H9 (cell line): ENCODE results near the gene ZNF831. TPM values are rescaled to one million over a fixed set of nuclear protein-coding genes. Genes with fewer than 3 reads are reported as not detected.

Experiments used
- DNase-seq: peaks from one replicate; pipeline ENCODE4 v3.0.0-alpha.2; 2017
- H2AFZ ChIP-seq: one replicate; pipeline ENCODE4 v1.6.1; 2013; ENCODE audit warnings: mild to moderate bottlenecking, low read length, control low read depth, moderate library complexity
- H2AK5ac ChIP-seq: 2 replicates; pipeline ENCODE4 v1.6.1; 2013; ENCODE audit warnings: low read length, control low read depth, mixed read lengths; ENCODE audit not compliant: insufficient read length
- H2BK120ac ChIP-seq: one replicate; pipeline ENCODE4 v1.6.1; 2013; ENCODE audit warnings: low read depth, mild to moderate bottlenecking, low read length, control low read depth, inconsistent platforms; ENCODE audit not compliant: poor library complexity, severe bottlenecking
- H2BK12ac ChIP-seq: 2 replicates; pipeline ENCODE4 v1.6.1; 2013; ENCODE audit warnings: low read length, control low read depth, mixed read lengths, low read depth; ENCODE audit not compliant: insufficient read length
- H2BK15ac ChIP-seq: 2 replicates; pipeline ENCODE4 v1.6.1; 2013; ENCODE audit warnings: low read depth, low read length, control low read depth
- H2BK20ac ChIP-seq: one replicate; pipeline ENCODE4 v1.6.1; 2013; ENCODE audit warnings: low read depth, mild to moderate bottlenecking, low read length, control low read depth, inconsistent platforms; ENCODE audit not compliant: poor library complexity, severe bottlenecking
- H2BK5ac ChIP-seq: 2 replicates; pipeline ENCODE4 v1.6.1; 2013; ENCODE audit warnings: low read length, control low read depth, mixed read lengths; ENCODE audit not compliant: insufficient read length
- H3K14ac ChIP-seq: 2 replicates; pipeline ENCODE4 v1.6.1; 2013; ENCODE audit warnings: low read length, control low read depth; ENCODE audit not compliant: insufficient read depth
- H3K18ac ChIP-seq: 2 replicates; pipeline ENCODE4 v1.6.1; 2013; ENCODE audit warnings: low read depth, mild to moderate bottlenecking, mixed read lengths, low read length, control low read depth; ENCODE audit not compliant: insufficient read length
- H3K23ac ChIP-seq: 2 replicates; pipeline ENCODE4 v1.6.1; 2013; ENCODE audit warnings: low read length, control low read depth, mixed read lengths, low read depth; ENCODE audit not compliant: insufficient read length
- H3K23me2 ChIP-seq: 2 replicates; pipeline ENCODE4 v1.6.1; 2013; ENCODE audit warnings: low read depth, mild to moderate bottlenecking, mixed read lengths, low read length, control low read depth; ENCODE audit not compliant: insufficient read length, poor library complexity, severe bottlenecking
- H3K27ac ChIP-seq: 2 replicates; pipeline ENCODE4 v1.5.1; 2013; ENCODE audit warnings: low read length, control low read depth, mixed read lengths, low read depth; ENCODE audit not compliant: insufficient read length
- H3K27me3 ChIP-seq: 2 replicates; pipeline ENCODE4 v1.6.1; 2013; ENCODE audit warnings: low read length, control low read depth, inconsistent platforms; ENCODE audit not compliant: insufficient read depth
- H3K4ac ChIP-seq: 2 replicates; pipeline ENCODE4 v1.6.1; 2013; ENCODE audit warnings: low read depth, mild to moderate bottlenecking, control low read depth, inconsistent platforms, low read length, moderate library complexity
- H3K4me1 ChIP-seq: 2 replicates; pipeline ENCODE4 v1.6.1; 2013; ENCODE audit warnings: low read length, control low read depth, inconsistent platforms; ENCODE audit not compliant: insufficient read depth
- H3K4me2 ChIP-seq: 2 replicates; pipeline ENCODE4 v1.6.1; 2013; ENCODE audit warnings: low read length, control low read depth, mixed read lengths; ENCODE audit not compliant: insufficient read length, insufficient read depth
- H3K56ac ChIP-seq: 2 replicates; pipeline ENCODE4 v1.6.1; 2013; ENCODE audit warnings: low read depth, mild to moderate bottlenecking, mixed read lengths, low read length, control low read depth; ENCODE audit not compliant: insufficient read length
- H3K79me1 ChIP-seq: 2 replicates; pipeline ENCODE4 v1.6.1; 2013; ENCODE audit warnings: low read depth, mild to moderate bottlenecking, moderate library complexity, low read length, control low read depth, inconsistent platforms; ENCODE audit not compliant: insufficient read depth, poor library complexity, severe bottlenecking
- H3K79me2 ChIP-seq: 2 replicates; pipeline ENCODE4 v1.6.1; 2013; ENCODE audit warnings: low read length, control low read depth, inconsistent platforms; ENCODE audit not compliant: insufficient read depth
- H3K9ac ChIP-seq: 2 replicates; pipeline ENCODE4 v1.6.1; 2013; ENCODE audit warnings: low read length, control low read depth, mixed read lengths; ENCODE audit not compliant: insufficient read length; ENCODE audit errors: extremely low read depth
- H3K9me3 ChIP-seq: one replicate; pipeline ENCODE4 v1.6.1; 2013; ENCODE audit warnings: low read depth, low read length, inconsistent platforms; ENCODE audit not compliant: control insufficient read depth
- H3T11ph ChIP-seq: one replicate; pipeline ENCODE4 v1.6.1; 2013; ENCODE audit warnings: mild to moderate bottlenecking, low read length, control low read depth, inconsistent platforms
- H4K20me1 ChIP-seq: one replicate; pipeline ENCODE4 v1.6.1; 2013; ENCODE audit not compliant: control insufficient read depth, insufficient read length, insufficient read depth
- H4K5ac ChIP-seq: 2 replicates; pipeline ENCODE4 v1.6.1; 2013; ENCODE audit warnings: low read depth, mild to moderate bottlenecking, mixed read lengths, low read length, control low read depth; ENCODE audit not compliant: insufficient read length
- H4K8ac ChIP-seq: replicated peaks from 2 replicates; pipeline ENCODE4 v1.6.1; 2013; ENCODE audit warnings: low read length, control low read depth, mixed read lengths, low read depth; ENCODE audit not compliant: insufficient read length
- H4K91ac ChIP-seq: 2 replicates; pipeline ENCODE4 v1.6.1; 2013; ENCODE audit warnings: low read depth, mild to moderate bottlenecking, moderate library complexity, mixed read lengths, low read length, control low read depth; ENCODE audit not compliant: insufficient read length
- H3K27ac Mint-ChIP-seq, 3 experiments: 2 replicates in 2 of 3; 3 replicates in 1 of 3; pipeline ENCODE4 v1.8.0; 2020 to 2021; ENCODE audit warnings: mixed read lengths in 3 of 3, mild to moderate bottlenecking in 1 of 3, moderate library complexity in 1 of 3
- H3K27me3 Mint-ChIP-seq: 2 replicates; pipeline ENCODE4 v1.8.0; 2021; ENCODE audit warnings: low read depth, mild to moderate bottlenecking, moderate library complexity, mixed read lengths
- H3K36me3 Mint-ChIP-seq, 3 experiments: 2 replicates in 2 of 3; 3 replicates in 1 of 3; pipeline ENCODE4 v1.8.0; 2020 to 2021; ENCODE audit warnings: low read depth in 3 of 3, mixed read lengths in 3 of 3; ENCODE audit not compliant: insufficient read depth in 1 of 3
- H3K4me1 Mint-ChIP-seq, 2 experiments: 2 replicates each; pipeline ENCODE4 v1.8.0; 2020; ENCODE audit warnings: mixed read lengths in 2 of 2
- H3K4me3 Mint-ChIP-seq, 2 experiments: 2 replicates in 1 of 2; 3 replicates in 1 of 2; pipeline ENCODE4 v1.8.0; 2020 to 2021; ENCODE audit warnings: mild to moderate bottlenecking in 2 of 2, mixed read lengths in 2 of 2, moderate library complexity in 1 of 2
- H3K9me3 Mint-ChIP-seq, 2 experiments: 2 replicates in 1 of 2; 3 replicates in 1 of 2; pipeline ENCODE4 v1.8.0; 2020; ENCODE audit warnings: mild to moderate bottlenecking in 2 of 2, mixed read lengths in 2 of 2, moderate library complexity in 1 of 2
- CTCF ChIP-seq: fragments of 200-600 bp; sonication (generic); conservative IDR thresholded peaks from 3 replicates; pipeline ENCODE4 v1.8.0; 2021; ENCODE audit warnings: antibody characterized with exemption, mild to moderate bottlenecking
- WGBS: extraction: QIAGEN DNeasy Blood & Tissue Kit; methylation state at CpG from one replicate; pipeline ENCODE4 v1.1.7; 2013; ENCODE audit warnings: missing lambda C conversion rate, low lambda C conversion rate, mixed read lengths; ENCODE audit not compliant: insufficient read length; ENCODE audit errors: extremely low coverage; 5-methylcytosine and 5-hydroxymethylcytosine counted together
- total RNA-seq: library from RNA; stranded (reverse); gene quantifications from 2 replicates; pipeline ENCODE4 v1.2.1, GENCODE V29; 2021

ZNF831 gene
- total RNA-seq, 1 experiment from 2014 or later = not detected

DNA sequence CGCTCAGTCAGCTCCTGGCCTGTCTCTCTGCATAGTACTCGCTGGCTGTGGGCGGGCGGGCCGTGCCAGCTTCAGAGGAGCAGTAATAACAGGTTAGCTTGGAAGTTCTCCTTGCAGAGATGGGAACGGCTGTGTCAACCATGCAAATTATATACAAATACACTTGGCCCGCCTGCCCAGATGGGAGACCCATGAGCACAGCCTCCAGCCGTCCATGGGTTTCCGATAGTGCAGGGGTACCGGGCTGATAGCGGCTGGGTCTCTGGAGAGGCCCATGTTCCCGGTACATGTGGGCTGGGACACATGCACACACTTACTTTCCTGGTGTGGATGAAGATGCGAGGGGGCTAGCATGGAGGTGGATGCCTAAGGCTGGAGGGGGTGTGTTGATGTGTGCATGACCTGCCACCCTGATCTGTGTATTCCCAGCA is 12.8 kb upstream of the ZNF831 start:
- Histone ChIP-seq H2BK120ac (no peak overlapping the region), H3K9ac (no peak overlapping the region)
- peaks cover 20% of the 10 kb centered on the region for H3K27me3 Mint-ChIP-seq

More for the DNA sequence above, 12.8 kb upstream of the ZNF831 start:
- H3K18ac ChIP-seq = no peak overlapping the region
- no peak overlapping the region for H3K27ac ChIP-seq
- H2BK5ac ChIP-seq = no peak overlapping the region
- H3K9me3 Mint-ChIP-seq = no peaks in the 10 kb centered on the region; a peak in 1 of 5 replicates
- no peak overlapping the region for H4K91ac ChIP-seq
- H2AFZ ChIP-seq = no peak overlapping the region
- no peak for DNase-seq
- no peak overlapping the region for H2BK20ac ChIP-seq
- no peak overlapping the region for H3K14ac ChIP-seq
- H3K4me1 ChIP-seq = no peaks in the 10 kb centered on the region
- H3K4me2 ChIP-seq = no peak overlapping the region
- H3K56ac ChIP-seq = no peak overlapping the region
- no peaks in the 10 kb centered on the region for H3K23me2 ChIP-seq
- no peak overlapping the region for H4K5ac ChIP-seq
- H2BK12ac ChIP-seq = no peak overlapping the region
- no peak for TF ChIP-seq CTCF
- no peak overlapping the region for H3K4ac ChIP-seq
- H3K79me2 ChIP-seq = no peaks in the 10 kb centered on the region
- no peaks in the 10 kb centered on the region for H3K27me3 ChIP-seq
- no peak overlapping the region for H2AK5ac ChIP-seq
- no peaks in the 10 kb centered on the region for H3K79me1 ChIP-seq
- H3K23ac ChIP-seq = no peak overlapping the region
- no peak overlapping the region for H3K4me3 Mint-ChIP-seq
- H3K27ac Mint-ChIP-seq = no peak overlapping the region
- no peaks in the 10 kb centered on the region for H3K9me3 ChIP-seq
- no peak overlapping the region for H2BK15ac ChIP-seq
- H3K36me3 Mint-ChIP-seq = peaks cover 0 to 2% (median 0%) of the 10 kb centered on the region in 3 experiments; a peak in 2 of 7 replicates
- no peaks in the 10 kb centered on the region for H4K20me1 ChIP-seq
- no peak overlapping the region for H3T11ph ChIP-seq
- no peaks in the 10 kb centered on the region for H3K4me1 Mint-ChIP-seq
- no peak overlapping the region for H4K8ac ChIP-seq
- no CpG with 5 or more reads among the region's 13 CpGs for WGBS
